K562 (cell line): ENCODE measurements around the gene PLEKHA6. TPM values are rescaled to one million over a fixed set of nuclear protein-coding genes. Genes with fewer than 3 reads are reported as not detected.

ENCODE experiments used
- CBX1 ChIP-seq: sonication (generic); IDR thresholded peaks from 2 replicates; pipeline ENCODE4 v1.6.1; 2016; ENCODE audit warnings: antibody characterized with exemption, low read depth, mild to moderate bottlenecking
- CEBPG ChIP-seq, 3 experiments: fragments of 200-800 bp in 1 of 3; sonication (Bioruptor generic) in 1 of 3; sonication (generic) in 1 of 3; formaldehyde crosslinking in 1 of 3; IDR thresholded peaks in 2 of 3; conservative IDR thresholded peaks in 1 of 3; 2 replicates each; pipeline versions ENCODE4 v1.6.1 to v1.8.0; 2016 to 2022; ENCODE audit warnings: missing compliant biosample characterization in 2 of 3, missing genetic modification characterization in 2 of 3, mild to moderate bottlenecking in 1 of 3, missing genetic modification reagents in 1 of 3
- DIDO1 ChIP-seq: fragments of 450-650 bp; IDR thresholded peaks from 2 replicates; pipeline ENCODE4 v1.6.1; 2016; ENCODE audit warnings: low read depth, missing biosample characterization, missing genetic modification characterization
- ESRRA ChIP-seq: fragments of 450-650 bp; IDR thresholded peaks from 2 replicates; pipeline ENCODE4 v1.6.1; 2014; ENCODE audit warnings: low read depth, mild to moderate bottlenecking, moderate library complexity, borderline replicate concordance
- ETS2 ChIP-seq: IDR thresholded peaks from 2 replicates; pipeline ENCODE4 v1.6.1; 2016; ENCODE audit warnings: borderline replicate concordance, missing genetic modification characterization, mild to moderate bottlenecking, moderate library complexity, missing compliant biosample characterization; ENCODE audit not compliant: poor library complexity, severe bottlenecking
- FOXJ2 ChIP-seq: fragments of 200-800 bp; sonication (Bioruptor generic); IDR thresholded peaks from 2 replicates; pipeline ENCODE4 v1.6.1; 2016; ENCODE audit warnings: missing genetic modification characterization, missing compliant biosample characterization
- HNRNPL ChIP-seq: fragments of 200-400 bp; formaldehyde crosslinking; IDR thresholded peaks from 2 replicates; pipeline ENCODE4 v1.6.1; 2017; ENCODE audit warnings: low read depth, mild to moderate bottlenecking, low read length
- MIER1 ChIP-seq: fragments of 450-650 bp; IDR thresholded peaks from 2 replicates; pipeline ENCODE4 v1.6.1; 2016; ENCODE audit warnings: antibody characterized with exemption, mild to moderate bottlenecking, low read depth
- SAFB2 ChIP-seq: fragments of 200-400 bp; formaldehyde crosslinking; IDR thresholded peaks from 2 replicates; pipeline ENCODE4 v1.6.1; 2018; ENCODE audit warnings: borderline replicate concordance, low read length, low read depth, moderate library complexity; ENCODE audit not compliant: severe bottlenecking
- SIX5 ChIP-seq, 2 experiments: IDR thresholded peaks; 2 replicates each; pipeline ENCODE4 v1.6.1; 2011; ENCODE audit warnings: low read length in 2 of 2, borderline replicate concordance in 1 of 2, low read depth in 1 of 2, mild to moderate bottlenecking in 1 of 2, moderate library complexity in 1 of 2; ENCODE audit not compliant: insufficient read depth in 1 of 2
- SMARCB1 ChIP-seq: IDR thresholded peaks from 2 replicates; pipeline ENCODE4 v1.6.1; 2011; ENCODE audit warnings: improper control_type of control experiment, low read depth; ENCODE audit not compliant: insufficient read length
- STAG1 ChIP-seq: sonication (generic); formaldehyde crosslinking; IDR thresholded peaks from 2 replicates; pipeline ENCODE4 v1.5.0; 2020; ENCODE audit warnings: missing genetic modification reagents, borderline replicate concordance
- polyA plus RNA-seq, 8 experiments: library from polyadenylated mRNA; depleted of rRNA in 4 of 8; stranded (reverse) in 5 of 8; unstranded in 3 of 8; fragments of >200 nt; fragmentation: Nextera tagmentation in 2 of 8; fragmentation: Illumina TruSeq in 1 of 8; extraction: Ambion mirVana in 2 of 8; extraction: Trizol in 1 of 8; gene quantifications; 2 replicates each; pipeline versions ENCODE4 v1.2.1 to v1.2.3, GENCODE V29; 2011 to 2014; ENCODE audit warnings: inconsistent platforms in 1 of 8, missing spikeins in 1 of 8
- total RNA-seq, 7 experiments: library from RNA; depleted of rRNA in 6 of 7; stranded (reverse); fragments of >200 nt in 6 of 7; fragmentation: Illumina TruSeq in 2 of 7; extraction: Trizol in 2 of 7; gene quantifications; 2 replicates each; pipeline versions ENCODE4 v1.2.1 to v1.2.3, GENCODE V29; 2011 to 2021; ENCODE audit warnings: low replicate concordance in 1 of 7
- TF ChIP-seq, protein P1 (sequence below), 2 experiments: fragments of 450-650 bp; formaldehyde crosslinking in 1 of 2; IDR thresholded peaks; 2 replicates each; pipeline versions ENCODE4 v1.4.0 to v1.6.1; 2014 to 2020; ENCODE audit warnings: mild to moderate bottlenecking in 2 of 2, borderline replicate concordance in 1 of 2, low read depth in 1 of 2
- TF ChIP-seq, protein P2 (sequence below): IDR thresholded peaks from 2 replicates; pipeline ENCODE4 v1.6.1; 2012; ENCODE audit warnings: low read depth, low read length, improper control_type of control experiment, borderline replicate concordance
- TF ChIP-seq, protein P3 (sequence below): fragments of 450-650 bp; formaldehyde crosslinking; IDR thresholded peaks from 2 replicates; pipeline ENCODE4 v1.4.0; 2022; ENCODE audit warnings: mild to moderate bottlenecking, moderate library complexity

The PLEKHA6 gene
- total and polyA plus RNA-seq, 9 of the 15 experiments (the other 6 are each of a cell fraction or from before 2014, with no cell fraction given): under 0.01 to 0.33 (median 0.01) TPM; not detected in 4

DNA sequence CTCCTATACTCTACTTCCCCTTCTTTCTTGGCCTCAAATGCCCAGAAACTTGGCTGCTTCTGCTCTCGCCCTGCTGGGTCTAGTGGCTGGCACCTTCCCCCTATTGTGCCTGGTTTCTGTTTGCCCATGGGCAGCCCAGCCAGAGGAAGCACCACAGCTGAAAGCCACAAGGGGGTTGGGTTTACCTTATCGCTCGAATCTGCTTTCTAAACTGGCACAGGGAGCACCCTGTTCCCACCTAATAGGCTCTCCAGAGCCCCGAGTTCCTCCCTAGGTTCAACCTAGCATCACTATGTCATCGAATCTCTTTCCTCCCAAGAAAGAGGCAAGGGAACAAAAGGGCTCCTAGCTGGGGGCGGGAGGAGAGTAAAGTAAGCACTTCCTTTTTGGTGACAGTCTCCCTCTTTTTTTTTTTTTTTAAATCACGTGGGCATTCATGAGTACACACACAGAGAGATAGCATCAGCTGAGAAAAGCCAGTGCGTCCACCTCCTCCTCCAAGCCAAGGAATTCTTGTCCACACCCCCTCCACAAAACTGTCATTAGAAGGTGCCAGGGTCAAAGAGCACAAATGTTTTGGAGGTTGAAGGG lies 72.8 kb downstream of the PLEKHA6 start (continued):
- TF ChIP-seq SAFB2 (no peak), FOXJ2 (peak; percentile 79; the same call in 1 of the 2 replicates), MIER1 (no peak), CBX1 (no peak), HNRNPL (no peak), CEBPG (CRISPR knock-in tag; IDR thresholded peaks at IDR 0.05) (no peak), CEBPG (tag; conservative IDR thresholded peaks at IDR 0.05 in 1 of 2, IDR thresholded peaks at IDR 0.05 in 1 of 2) (no peak), STAG1 (CRISPR knock-in tag) (no peak), SMARCB1 (no peak), ETS2 (tag) (no peak), ESRRA (no peak), DIDO1 (tag) (no peak), SIX5 (IDR thresholded peaks at IDR 0.05; ENCODE audit: borderline replicate concordance in 1 of 2, insufficient read depth in 1 of 2, low read depth in 1 of 2, low read length in 2 of 2) (no peak)
- TF ChIP-seq, protein P1, sequence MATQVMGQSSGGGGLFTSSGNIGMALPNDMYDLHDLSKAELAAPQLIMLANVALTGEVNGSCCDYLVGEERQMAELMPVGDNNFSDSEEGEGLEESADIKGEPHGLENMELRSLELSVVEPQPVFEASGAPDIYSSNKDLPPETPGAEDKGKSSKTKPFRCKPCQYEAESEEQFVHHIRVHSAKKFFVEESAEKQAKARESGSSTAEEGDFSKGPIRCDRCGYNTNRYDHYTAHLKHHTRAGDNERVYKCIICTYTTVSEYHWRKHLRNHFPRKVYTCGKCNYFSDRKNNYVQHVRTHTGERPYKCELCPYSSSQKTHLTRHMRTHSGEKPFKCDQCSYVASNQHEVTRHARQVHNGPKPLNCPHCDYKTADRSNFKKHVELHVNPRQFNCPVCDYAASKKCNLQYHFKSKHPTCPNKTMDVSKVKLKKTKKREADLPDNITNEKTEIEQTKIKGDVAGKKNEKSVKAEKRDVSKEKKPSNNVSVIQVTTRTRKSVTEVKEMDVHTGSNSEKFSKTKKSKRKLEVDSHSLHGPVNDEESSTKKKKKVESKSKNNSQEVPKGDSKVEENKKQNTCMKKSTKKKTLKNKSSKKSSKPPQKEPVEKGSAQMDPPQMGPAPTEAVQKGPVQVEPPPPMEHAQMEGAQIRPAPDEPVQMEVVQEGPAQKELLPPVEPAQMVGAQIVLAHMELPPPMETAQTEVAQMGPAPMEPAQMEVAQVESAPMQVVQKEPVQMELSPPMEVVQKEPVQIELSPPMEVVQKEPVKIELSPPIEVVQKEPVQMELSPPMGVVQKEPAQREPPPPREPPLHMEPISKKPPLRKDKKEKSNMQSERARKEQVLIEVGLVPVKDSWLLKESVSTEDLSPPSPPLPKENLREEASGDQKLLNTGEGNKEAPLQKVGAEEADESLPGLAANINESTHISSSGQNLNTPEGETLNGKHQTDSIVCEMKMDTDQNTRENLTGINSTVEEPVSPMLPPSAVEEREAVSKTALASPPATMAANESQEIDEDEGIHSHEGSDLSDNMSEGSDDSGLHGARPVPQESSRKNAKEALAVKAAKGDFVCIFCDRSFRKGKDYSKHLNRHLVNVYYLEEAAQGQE (IDR thresholded peaks at IDR 0.05; ENCODE audit: borderline replicate concordance): peak; percentile 21; the same call in 1 of the 2 replicates
- TF ChIP-seq, protein P1 (CRISPR knock-in tag; IDR thresholded peaks at IDR 0.05; ENCODE audit: low read depth): no peak
- TF ChIP-seq, protein P2, sequence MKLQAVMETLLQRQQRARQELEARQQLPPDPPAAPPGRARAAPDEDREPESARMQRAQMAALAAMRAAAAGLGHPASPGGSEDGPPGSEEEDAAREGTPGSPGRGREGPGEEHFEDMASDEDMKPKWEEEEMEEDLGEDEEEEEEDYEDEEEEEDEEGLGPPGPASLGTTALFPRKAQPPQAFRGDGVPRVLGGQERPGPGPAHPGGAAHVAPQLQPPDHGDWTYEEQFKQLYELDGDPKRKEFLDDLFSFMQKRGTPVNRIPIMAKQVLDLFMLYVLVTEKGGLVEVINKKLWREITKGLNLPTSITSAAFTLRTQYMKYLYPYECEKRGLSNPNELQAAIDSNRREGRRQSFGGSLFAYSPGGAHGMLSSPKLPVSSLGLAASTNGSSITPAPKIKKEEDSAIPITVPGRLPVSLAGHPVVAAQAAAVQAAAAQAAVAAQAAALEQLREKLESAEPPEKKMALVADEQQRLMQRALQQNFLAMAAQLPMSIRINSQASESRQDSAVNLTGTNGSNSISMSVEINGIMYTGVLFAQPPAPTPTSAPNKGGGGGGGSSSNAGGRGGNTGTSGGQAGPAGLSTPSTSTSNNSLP: no peak
- TF ChIP-seq, protein P3, sequence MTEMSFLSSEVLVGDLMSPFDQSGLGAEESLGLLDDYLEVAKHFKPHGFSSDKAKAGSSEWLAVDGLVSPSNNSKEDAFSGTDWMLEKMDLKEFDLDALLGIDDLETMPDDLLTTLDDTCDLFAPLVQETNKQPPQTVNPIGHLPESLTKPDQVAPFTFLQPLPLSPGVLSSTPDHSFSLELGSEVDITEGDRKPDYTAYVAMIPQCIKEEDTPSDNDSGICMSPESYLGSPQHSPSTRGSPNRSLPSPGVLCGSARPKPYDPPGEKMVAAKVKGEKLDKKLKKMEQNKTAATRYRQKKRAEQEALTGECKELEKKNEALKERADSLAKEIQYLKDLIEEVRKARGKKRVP: no peak
